Measurements from ENCODE around the gene MGME1. TPM values are rescaled to one million over a fixed set of nuclear protein-coding genes. Genes with fewer than 3 reads are reported as not detected.
A peak's percentile ranks its signal among the peaks of the same experiment; 100 is the strongest.

Gene MGME1
- total and polyA plus RNA-seq, 2 of the 13 experiments (the other 11 are each of a cell fraction or from before 2014, with no cell fraction given), result 36.7 to 66.6 TPM

DNA sequence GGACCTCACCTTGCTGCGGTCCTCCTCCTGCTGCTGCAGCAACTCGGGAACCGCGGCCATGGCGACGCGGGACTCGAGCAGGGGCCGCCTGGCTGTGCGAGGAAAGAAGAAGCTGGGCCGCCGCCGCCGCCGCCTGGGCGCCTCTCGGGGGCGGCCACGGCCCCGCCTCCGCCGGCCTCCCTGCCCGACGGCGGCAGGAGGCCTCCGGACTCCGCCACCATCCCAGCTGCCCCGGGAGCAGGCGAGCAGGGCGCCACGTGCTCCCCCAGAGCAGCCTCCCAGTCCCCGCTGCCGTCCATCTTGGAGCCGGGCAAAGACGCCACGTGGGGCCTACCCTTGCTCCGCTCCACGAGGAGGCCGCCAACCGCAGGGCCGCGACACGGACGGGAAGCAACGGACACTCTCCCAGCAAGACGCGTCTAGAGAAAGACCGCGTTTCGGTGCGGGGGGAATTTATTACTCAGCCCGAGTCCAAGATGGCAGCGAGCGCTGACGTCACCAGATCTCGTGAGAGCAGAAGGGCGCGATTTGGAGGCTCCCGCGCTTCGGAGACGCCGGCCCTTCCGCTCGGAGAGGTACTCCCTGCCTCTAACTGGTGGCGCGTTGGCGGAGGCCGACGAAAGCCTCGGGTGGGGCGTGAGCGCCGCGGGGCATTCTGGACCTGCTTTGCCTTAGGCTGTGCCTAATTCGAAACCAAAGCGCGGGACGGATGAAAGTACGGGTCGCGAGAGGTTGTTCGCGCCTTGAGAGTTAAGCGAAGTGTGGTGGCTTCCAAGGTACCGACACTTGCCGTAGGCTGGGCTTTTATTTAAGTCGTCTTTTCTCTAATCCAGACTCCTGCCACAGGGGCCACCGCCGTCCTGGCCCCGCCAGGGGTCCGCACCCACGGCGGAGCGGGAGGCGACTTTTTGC, at the start of gene MGME1, which contains the start of gene SNX5 (continued):
- TF ChIP-seq, protein P1, sequence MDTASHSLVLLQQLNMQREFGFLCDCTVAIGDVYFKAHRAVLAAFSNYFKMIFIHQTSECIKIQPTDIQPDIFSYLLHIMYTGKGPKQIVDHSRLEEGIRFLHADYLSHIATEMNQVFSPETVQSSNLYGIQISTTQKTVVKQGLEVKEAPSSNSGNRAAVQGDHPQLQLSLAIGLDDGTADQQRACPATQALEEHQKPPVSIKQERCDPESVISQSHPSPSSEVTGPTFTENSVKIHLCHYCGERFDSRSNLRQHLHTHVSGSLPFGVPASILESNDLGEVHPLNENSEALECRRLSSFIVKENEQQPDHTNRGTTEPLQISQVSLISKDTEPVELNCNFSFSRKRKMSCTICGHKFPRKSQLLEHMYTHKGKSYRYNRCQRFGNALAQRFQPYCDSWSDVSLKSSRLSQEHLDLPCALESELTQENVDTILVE (CRISPR knock-in tag; IDR thresholded peaks at IDR 0.05), result peak; percentile 97; the same call in 1 of the 2 replicates
- peak; percentile 83 for TF ChIP-seq RXRB (CRISPR knock-in tag; IDR thresholded peaks at IDR 0.05; ENCODE audit: borderline replicate concordance)
- TF ChIP-seq RORA (CRISPR knock-in tag; IDR thresholded peaks at IDR 0.05), result no peak; the same call in 1 of the 2 replicates
- TF ChIP-seq ZNF292 (CRISPR knock-in tag; IDR thresholded peaks at IDR 0.05; ENCODE audit: borderline replicate concordance, low read depth), result 0 out of 2 replicates have a peak, but pooled peaks have one; percentile 57
- peak; percentile 95; the same call in 1 of the 2 replicates for TF ChIP-seq ZNF563 (CRISPR knock-in tag; IDR thresholded peaks at IDR 0.05)
- TF ChIP-seq NR3C1 (CRISPR knock-in tag; IDR thresholded peaks at IDR 0.05), result peak; percentile 79; the same call in 1 of the 2 replicates
- TF ChIP-seq, protein P2, sequence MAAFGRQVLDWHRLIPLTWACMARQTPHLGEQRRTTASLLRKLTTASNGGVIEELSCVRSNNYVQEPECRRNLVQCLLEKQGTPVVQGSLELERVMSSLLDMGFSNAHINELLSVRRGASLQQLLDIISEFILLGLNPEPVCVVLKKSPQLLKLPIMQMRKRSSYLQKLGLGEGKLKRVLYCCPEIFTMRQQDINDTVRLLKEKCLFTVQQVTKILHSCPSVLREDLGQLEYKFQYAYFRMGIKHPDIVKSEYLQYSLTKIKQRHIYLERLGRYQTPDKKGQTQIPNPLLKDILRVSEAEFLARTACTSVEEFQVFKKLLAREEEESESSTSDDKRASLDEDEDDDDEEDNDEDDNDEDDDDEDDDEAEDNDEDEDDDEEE (CRISPR knock-in tag; IDR thresholded peaks at IDR 0.05), result peak; percentile 82
- peak; percentile 72 for TF ChIP-seq ZNF367 (CRISPR knock-in tag; IDR thresholded peaks at IDR 0.05; ENCODE audit: borderline replicate concordance)
- peak; percentile 100 for TF ChIP-seq HOXA3 (CRISPR knock-in tag; IDR thresholded peaks at IDR 0.05)
- TF ChIP-seq, protein P3, sequence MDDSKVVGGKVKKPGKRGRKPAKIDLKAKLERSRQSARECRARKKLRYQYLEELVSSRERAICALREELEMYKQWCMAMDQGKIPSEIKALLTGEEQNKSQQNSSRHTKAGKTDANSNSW (CRISPR knock-in tag; IDR thresholded peaks at IDR 0.05; ENCODE audit: borderline replicate concordance), result peak; percentile 98
- TF ChIP-seq HOXA5 (CRISPR knock-in tag; IDR thresholded peaks at IDR 0.05), result peak; percentile 95
- TF ChIP-seq, protein P4, sequence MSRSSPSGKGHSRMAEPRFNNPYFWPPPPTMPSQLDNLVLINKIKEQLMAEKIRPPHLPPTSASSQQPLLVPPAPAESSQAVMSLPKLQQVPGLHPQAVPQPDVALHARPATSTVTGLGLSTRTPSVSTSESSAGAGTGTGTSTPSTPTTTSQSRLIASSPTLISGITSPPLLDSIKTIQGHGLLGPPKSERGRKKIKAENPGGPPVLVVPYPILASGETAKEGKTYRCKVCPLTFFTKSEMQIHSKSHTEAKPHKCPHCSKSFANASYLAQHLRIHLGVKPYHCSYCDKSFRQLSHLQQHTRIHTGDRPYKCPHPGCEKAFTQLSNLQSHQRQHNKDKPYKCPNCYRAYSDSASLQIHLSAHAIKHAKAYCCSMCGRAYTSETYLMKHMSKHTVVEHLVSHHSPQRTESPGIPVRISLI (CRISPR knock-in tag; IDR thresholded peaks at IDR 0.05; ENCODE audit: borderline replicate concordance), result peak; percentile 18; the same call in 1 of the 2 replicates
- peak; percentile 93; the same call in 1 of the 2 replicates for TF ChIP-seq ZFP36L2 (CRISPR knock-in tag; IDR thresholded peaks at IDR 0.05)
- TF ChIP-seq, protein P5, sequence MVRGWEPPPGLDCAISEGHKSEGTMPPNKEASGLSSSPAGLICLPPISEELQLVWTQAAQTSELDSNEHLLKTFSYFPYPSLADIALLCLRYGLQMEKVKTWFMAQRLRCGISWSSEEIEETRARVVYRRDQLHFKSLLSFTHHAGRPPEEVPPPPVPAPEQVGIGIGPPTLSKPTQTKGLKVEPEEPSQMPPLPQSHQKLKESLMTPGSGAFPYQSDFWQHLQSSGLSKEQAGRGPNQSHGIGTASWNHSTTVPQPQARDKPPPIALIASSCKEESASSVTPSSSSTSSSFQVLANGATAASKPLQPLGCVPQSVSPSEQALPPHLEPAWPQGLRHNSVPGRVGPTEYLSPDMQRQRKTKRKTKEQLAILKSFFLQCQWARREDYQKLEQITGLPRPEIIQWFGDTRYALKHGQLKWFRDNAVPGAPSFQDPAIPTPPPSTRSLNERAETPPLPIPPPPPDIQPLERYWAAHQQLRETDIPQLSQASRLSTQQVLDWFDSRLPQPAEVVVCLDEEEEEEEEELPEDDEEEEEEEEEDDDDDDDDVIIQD (CRISPR knock-in tag; IDR thresholded peaks at IDR 0.05; ENCODE audit: low read depth), result peak; percentile 97
- TF ChIP-seq, protein P6, sequence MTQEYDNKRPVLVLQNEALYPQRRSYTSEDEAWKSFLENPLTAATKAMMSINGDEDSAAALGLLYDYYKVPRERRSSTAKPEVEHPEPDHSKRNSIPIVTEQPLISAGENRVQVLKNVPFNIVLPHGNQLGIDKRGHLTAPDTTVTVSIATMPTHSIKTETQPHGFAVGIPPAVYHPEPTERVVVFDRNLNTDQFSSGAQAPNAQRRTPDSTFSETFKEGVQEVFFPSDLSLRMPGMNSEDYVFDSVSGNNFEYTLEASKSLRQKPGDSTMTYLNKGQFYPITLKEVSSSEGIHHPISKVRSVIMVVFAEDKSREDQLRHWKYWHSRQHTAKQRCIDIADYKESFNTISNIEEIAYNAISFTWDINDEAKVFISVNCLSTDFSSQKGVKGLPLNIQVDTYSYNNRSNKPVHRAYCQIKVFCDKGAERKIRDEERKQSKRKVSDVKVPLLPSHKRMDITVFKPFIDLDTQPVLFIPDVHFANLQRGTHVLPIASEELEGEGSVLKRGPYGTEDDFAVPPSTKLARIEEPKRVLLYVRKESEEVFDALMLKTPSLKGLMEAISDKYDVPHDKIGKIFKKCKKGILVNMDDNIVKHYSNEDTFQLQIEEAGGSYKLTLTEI (CRISPR knock-in tag; conservative IDR thresholded peaks at IDR 0.05), result peak; percentile 93
- peak; percentile 91 for TF ChIP-seq ZNF317 (CRISPR knock-in tag; IDR thresholded peaks at IDR 0.05)
- TF ChIP-seq BORCS8-MEF2B (CRISPR knock-in tag; IDR thresholded peaks at IDR 0.05), result peak; percentile 97
- peak; percentile 90 for TF ChIP-seq ZNF781 (CRISPR knock-in tag; IDR thresholded peaks at IDR 0.05; ENCODE audit: borderline replicate concordance, not compliant biosample characterization)
- peak; percentile 100 for TF ChIP-seq POLR2A (IDR thresholded peaks at IDR 0.05; ENCODE audit: insufficient read depth in 1 of 2, low read depth in 2 of 2, low read length in 2 of 2)
- 0 out of 2 replicates have a peak, but pooled peaks have one; percentile 29 for TF ChIP-seq KLF9 (CRISPR knock-in tag; IDR thresholded peaks at IDR 0.05; ENCODE audit: low read depth)
- TF ChIP-seq RAD51 (IDR thresholded peaks at IDR 0.05; ENCODE audit: borderline replicate concordance), result peak; percentile 43; the same call in 1 of the 2 replicates
- TF ChIP-seq IRX3 (CRISPR knock-in tag; IDR thresholded peaks at IDR 0.05; ENCODE audit: borderline replicate concordance, low read depth), result peak; percentile 93

All from HepG2 (cell line).